ENCODE data around the gene ILDR2. TPM values are rescaled to one million over a fixed set of nuclear protein-coding genes. Genes with fewer than 3 reads are reported as not detected.

ILDR2 gene
- total RNA-seq, 2 experiments from 2014 or later: 0.47 to 0.67 TPM

DNA sequence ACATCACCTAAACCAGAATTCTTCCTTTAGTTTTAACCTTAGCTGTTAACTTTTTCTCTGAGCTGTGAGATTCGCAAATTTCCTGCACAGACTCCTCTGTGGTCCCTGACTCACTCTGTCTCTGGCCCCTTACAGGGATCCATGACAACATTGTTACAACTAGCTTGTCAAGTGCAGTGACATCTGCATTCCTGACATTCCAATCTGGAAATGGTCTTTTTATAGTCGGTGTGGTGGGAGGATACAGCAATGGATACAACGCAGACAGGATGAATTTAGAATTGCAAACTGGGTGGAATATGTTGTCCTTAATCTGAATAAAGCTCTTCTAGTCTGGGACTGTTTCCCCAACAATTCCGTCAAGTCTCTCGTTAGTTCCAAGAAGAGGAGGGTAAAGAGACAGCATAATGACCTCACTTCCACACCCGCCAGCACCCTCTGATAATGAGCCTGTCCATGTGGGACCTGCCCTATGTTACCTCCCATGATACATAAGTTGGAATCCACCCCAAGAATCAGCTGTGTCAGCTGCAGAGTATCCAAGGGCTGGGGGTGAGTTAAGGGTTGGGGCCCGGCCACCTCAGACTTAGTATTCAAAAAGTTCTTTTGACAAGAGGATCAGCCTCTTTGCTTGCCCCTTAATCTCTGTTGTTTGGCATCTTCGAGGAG is 49.4 kb downstream of the ILDR2 start:
- peaks cover 11 to 17% of the 10 kb centered on the region in 2 experiments for H3K27me3 ChIP-seq (ENCODE audit: control insufficient read depth in 1 of 2, insufficient read depth in 2 of 2, low read length in 2 of 2)
- Mint-ChIP-seq H3K4me1 (ENCODE audit: low read depth) (no peaks in the 10 kb centered on the region), H3K27ac (no peak overlapping the region), H3K27me3 (peaks cover 16% of the 10 kb centered on the region), H3K4me3 (no peak overlapping the region), H3K36me3 (ENCODE audit: low read depth) (no peaks in the 10 kb centered on the region), H3K9me3 (no peaks in the 10 kb centered on the region)
- peaks cover 0 to 4% of the 10 kb centered on the region in 2 experiments for H3K9me3 ChIP-seq (ENCODE audit: control insufficient read depth in 1 of 2, insufficient read depth in 1 of 2, low read length in 2 of 2)
- no peak overlapping the region for H3K27ac ChIP-seq (ENCODE audit: low read depth in 1 of 2, low read length in 2 of 2)
- DNase-seq (no peak), ATAC-seq (ENCODE audit: poor library complexity) (no peak)
- ChIA-PET POLR2A (no interaction called here), CTCF (no interaction called here)
- no peak overlapping the region for H3K4me3 ChIP-seq (ENCODE audit: low read length)
- intact Hi-C loops (cut with DNase I, micrococcal nuclease): no loop called here
- TF ChIP-seq, protein P1, sequence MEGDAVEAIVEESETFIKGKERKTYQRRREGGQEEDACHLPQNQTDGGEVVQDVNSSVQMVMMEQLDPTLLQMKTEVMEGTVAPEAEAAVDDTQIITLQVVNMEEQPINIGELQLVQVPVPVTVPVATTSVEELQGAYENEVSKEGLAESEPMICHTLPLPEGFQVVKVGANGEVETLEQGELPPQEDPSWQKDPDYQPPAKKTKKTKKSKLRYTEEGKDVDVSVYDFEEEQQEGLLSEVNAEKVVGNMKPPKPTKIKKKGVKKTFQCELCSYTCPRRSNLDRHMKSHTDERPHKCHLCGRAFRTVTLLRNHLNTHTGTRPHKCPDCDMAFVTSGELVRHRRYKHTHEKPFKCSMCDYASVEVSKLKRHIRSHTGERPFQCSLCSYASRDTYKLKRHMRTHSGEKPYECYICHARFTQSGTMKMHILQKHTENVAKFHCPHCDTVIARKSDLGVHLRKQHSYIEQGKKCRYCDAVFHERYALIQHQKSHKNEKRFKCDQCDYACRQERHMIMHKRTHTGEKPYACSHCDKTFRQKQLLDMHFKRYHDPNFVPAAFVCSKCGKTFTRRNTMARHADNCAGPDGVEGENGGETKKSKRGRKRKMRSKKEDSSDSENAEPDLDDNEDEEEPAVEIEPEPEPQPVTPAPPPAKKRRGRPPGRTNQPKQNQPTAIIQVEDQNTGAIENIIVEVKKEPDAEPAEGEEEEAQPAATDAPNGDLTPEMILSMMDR (IDR thresholded peaks at IDR 0.05): no peak
- H3K4me1 ChIP-seq (ENCODE audit: insufficient read depth, low read length): no peaks in the 10 kb centered on the region
- no peaks in the 10 kb centered on the region for H3K36me3 ChIP-seq (ENCODE audit: insufficient read depth, low read length)

DNA sequence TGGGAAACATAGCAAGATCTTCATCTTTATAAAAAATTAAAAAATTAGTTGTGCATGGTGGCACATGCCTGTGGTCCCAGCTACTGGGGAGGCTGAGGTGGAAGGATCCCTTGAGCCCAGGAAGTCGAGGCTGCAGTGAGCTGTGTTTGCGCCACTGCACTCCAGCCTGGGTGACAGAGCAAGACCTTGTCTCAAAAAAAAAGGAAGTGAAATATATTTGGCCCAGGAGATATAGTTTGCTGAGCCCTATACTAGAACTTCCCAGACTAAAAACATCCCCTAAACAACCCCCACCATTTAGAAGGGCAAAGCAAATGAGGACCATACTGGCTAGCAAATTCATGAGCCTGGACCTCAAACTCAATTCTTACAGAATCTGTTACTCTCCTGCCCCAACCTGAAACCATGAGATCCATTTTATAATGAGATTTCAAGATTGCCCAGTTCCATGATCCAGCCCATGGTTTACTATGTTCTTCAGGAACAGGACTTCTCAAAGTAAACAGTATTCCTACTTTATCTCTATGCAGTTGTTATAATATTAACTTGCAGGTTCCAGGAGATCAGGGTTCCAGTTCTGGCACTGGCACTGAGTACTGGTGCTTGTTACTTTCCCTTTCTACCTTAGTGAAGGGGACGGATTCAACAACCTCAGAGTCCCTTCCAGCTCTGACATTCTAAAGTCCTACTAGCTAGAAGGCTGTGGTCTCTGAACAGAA is 50.4 kb downstream of the ILDR2 start:
- H3K4me1 ChIP-seq (ENCODE audit: insufficient read depth, low read length): peaks cover 4% of the 10 kb centered on the region
- Mint-ChIP-seq H3K27ac (no peak overlapping the region), H3K4me1 (ENCODE audit: low read depth) (no peaks in the 10 kb centered on the region), H3K4me3 (no peak overlapping the region), H3K27me3 (peaks cover 24% of the 10 kb centered on the region), H3K9me3 (no peaks in the 10 kb centered on the region), H3K36me3 (ENCODE audit: low read depth) (no peaks in the 10 kb centered on the region)
- intact Hi-C loops (cut with DNase I, micrococcal nuclease): no loop called here
- CTCF ChIA-PET: no interaction called here
- no peak overlapping the region for H3K27ac ChIP-seq (ENCODE audit: low read depth in 1 of 2, low read length in 2 of 2)
- peaks cover 0 to 8% of the 10 kb centered on the region in 2 experiments for H3K9me3 ChIP-seq (ENCODE audit: control insufficient read depth in 1 of 2, insufficient read depth in 1 of 2, low read length in 2 of 2)
- peaks cover 15 to 26% of the 10 kb centered on the region in 2 experiments for H3K27me3 ChIP-seq (ENCODE audit: control insufficient read depth in 1 of 2, insufficient read depth in 2 of 2, low read length in 2 of 2)
- no peak overlapping the region for H3K4me3 ChIP-seq (ENCODE audit: low read length)
- ATAC-seq (ENCODE audit: poor library complexity): no peak
- H3K36me3 ChIP-seq (ENCODE audit: insufficient read depth, low read length): no peaks in the 10 kb centered on the region
- POLR2A ChIA-PET: no interaction called here
- TF ChIP-seq, protein P1 (IDR thresholded peaks at IDR 0.05): no peak
- DNase-seq: no peak

DNA sequence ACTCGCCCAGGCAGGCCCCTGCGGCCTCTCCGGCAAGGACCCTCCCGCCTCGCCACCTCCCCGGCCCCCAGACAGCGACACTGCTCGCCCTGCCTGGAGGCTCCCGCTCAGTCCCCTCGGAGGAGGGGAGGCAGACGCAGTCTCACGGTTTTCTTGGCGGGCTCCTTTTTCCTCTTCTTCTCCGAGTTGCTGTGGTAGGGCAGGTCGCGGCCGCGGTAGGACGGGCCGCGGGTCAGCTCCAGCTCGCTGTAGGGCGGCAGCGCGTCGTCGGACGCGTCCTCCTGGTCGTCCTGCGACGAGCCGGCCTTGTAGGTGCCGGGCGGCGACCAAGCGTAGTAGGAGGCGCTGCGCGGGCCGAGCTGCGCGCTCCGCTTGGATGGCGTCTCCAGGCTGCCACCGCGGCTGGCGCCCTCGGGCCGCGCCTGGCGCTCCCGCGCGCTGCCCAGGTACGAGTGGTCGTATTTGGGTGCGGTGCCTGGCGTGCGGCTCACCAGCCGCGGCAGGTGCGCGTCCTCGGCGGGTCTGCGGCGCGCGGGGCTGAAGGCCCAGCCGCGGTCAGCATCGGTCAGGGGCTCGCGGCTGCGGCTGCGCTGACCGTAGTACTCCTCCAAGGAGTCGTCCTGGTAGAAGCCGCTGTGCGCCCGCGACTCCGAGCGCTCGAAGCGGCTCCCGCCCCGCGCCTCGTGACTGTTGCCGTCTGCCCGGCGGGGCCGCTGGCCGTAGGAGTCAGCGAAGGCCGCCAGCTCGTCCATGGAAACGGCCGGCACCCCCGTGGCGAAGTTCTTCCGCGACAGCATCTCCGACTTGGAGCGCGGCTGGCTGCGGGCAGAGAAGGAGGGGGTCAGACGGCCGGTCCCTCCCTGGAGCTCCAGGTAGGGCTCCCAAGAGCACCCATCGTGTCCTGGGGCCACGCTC is 54.5 kb downstream of the ILDR2 start:
- CTCF ChIA-PET: interaction anchor here (0.9 kb wide), 1 partner anchor 138 kb away, joined by 3 read pairs; no protein-coding TSS in a partner anchor
- intact Hi-C loops (cut with DNase I, micrococcal nuclease): no loop called here
- Mint-ChIP-seq H3K4me3 (no peak overlapping the region), H3K36me3 (ENCODE audit: low read depth) (no peaks in the 10 kb centered on the region), H3K4me1 (ENCODE audit: low read depth) (no peaks in the 10 kb centered on the region), H3K27me3 (peaks cover 43% of the 10 kb centered on the region), H3K9me3 (no peaks in the 10 kb centered on the region), H3K27ac (no peak overlapping the region)
- Histone ChIP-seq H3K9me3 (ENCODE audit: control insufficient read depth in 1 of 2, insufficient read depth in 1 of 2, low read length in 2 of 2) (peaks cover 0 to 8% of the 10 kb centered on the region in 2 experiments), H3K27me3 (ENCODE audit: control insufficient read depth in 1 of 2, insufficient read depth in 2 of 2, low read length in 2 of 2) (peaks cover 21 to 31% of the 10 kb centered on the region in 2 experiments), H3K27ac (ENCODE audit: low read depth in 1 of 2, low read length in 2 of 2) (no peak overlapping the region), H3K36me3 (ENCODE audit: insufficient read depth, low read length) (no peaks in the 10 kb centered on the region), H3K4me3 (ENCODE audit: low read length) (no peak overlapping the region), H3K4me1 (ENCODE audit: insufficient read depth, low read length) (peaks cover 4% of the 10 kb centered on the region)
- POLR2A ChIA-PET: no interaction called here
- ATAC-seq (ENCODE audit: poor library complexity): no peak
- DNase-seq: peak in 1 of 14 experiments; percentile 7
- TF ChIP-seq, protein P1 (IDR thresholded peaks at IDR 0.05): no peak

Measured in CD4-positive, alpha-beta T cell (primary cell).